GM12878 (cell line): ENCODE measurements around the gene TET1. TPM values are rescaled to one million over a fixed set of nuclear protein-coding genes. Genes with fewer than 3 reads are reported as not detected.

Experiments used
- ATAC-seq: fragments of 200-7000 bp; cut with Tn5 transposase; 3 replicates; pipeline ENCODE4 v1.9.1; 2020; ENCODE audit warnings: mild to moderate bottlenecking, moderate library complexity
- BruUV-seq: library from RNA; stranded (reverse); fragments of 400-500 nt; replicated peaks from 2 replicates; lab custom pipeline; 2021; lab: Mats Ljungman, UMichigan
- CTCF ChIA-PET: fragments of 300-600 bp; sonication (Branson Sonifier 250); formaldehyde crosslinking; extraction: SDS; loops from one replicate; lab custom pipeline; 2021; ENCODE audit warnings: inconsistent platforms; lab: Yijun Ruan, JAX
- POLR2A ChIA-PET: fragments of 350-600 bp; formaldehyde crosslinking; extraction: SDS; loops from one replicate; lab custom pipeline; 2021; ENCODE audit warnings: inconsistent platforms; lab: Charles Lee
- RAD21 ChIA-PET: fragments of 300-600 bp; sonication (Branson Sonifier 250); formaldehyde crosslinking; loops from one replicate; lab custom pipeline; 2023; ENCODE audit warnings: antibody characterized with exemption; ENCODE audit not compliant: unreplicated experiment; lab: Charles Lee
- SMC1A ChIA-PET: fragments of 300-600 bp; sonication (Branson Sonifier 250); formaldehyde crosslinking; loops from one replicate; lab custom pipeline; 2023; ENCODE audit not compliant: unreplicated experiment, uncharacterized antibody; lab: Charles Lee
- DNase-seq: peaks from one replicate; pipeline ENCODE4 v3.0.0-alpha.2; 2011; ENCODE audit warnings: low read depth, low spot score
- FAIRE-seq: peaks from 3 replicates; lab custom pipeline; 2011; peaks lifted over from hg19 to GRCh38; lab: Jason Lieb, UNC
- H2AFZ ChIP-seq: 2 replicates; pipeline ENCODE4 v1.6.0; 2011; ENCODE audit warnings: low read depth, low read length, control low read depth; ENCODE audit not compliant: control insufficient read depth
- H3K27ac ChIP-seq: 2 replicates; pipeline ENCODE4 v1.5.1; 2011; ENCODE audit warnings: control low read depth; ENCODE audit not compliant: control insufficient read depth, insufficient read depth
- H3K27me3 ChIP-seq, 2 experiments: replicated peaks in 1 of 2; 2 replicates each; pipeline versions ENCODE4 v1.6.0 to v1.6.1; 2011; ENCODE audit warnings: low read length in 1 of 2; ENCODE audit not compliant: control insufficient read depth in 2 of 2, insufficient read depth in 2 of 2
- H3K36me3 ChIP-seq, 2 experiments: 2 replicates each; pipeline ENCODE4 v1.5.1; 2011; ENCODE audit warnings: low read length in 1 of 2; ENCODE audit not compliant: control insufficient read depth in 2 of 2, insufficient read depth in 2 of 2
- H3K4me1 ChIP-seq: 2 replicates; pipeline ENCODE4 v1.6.1; 2011; ENCODE audit warnings: mild to moderate bottlenecking, low read length, moderate library complexity, mixed read lengths; ENCODE audit not compliant: control insufficient read depth, insufficient read depth
- H3K4me2 ChIP-seq: 2 replicates; pipeline ENCODE4 v1.6.0; 2011; ENCODE audit warnings: control low read depth; ENCODE audit not compliant: control insufficient read depth, insufficient read depth
- H3K4me3 ChIP-seq: fragments of 200-600 bp; sonication (generic); 2 replicates; pipeline ENCODE4 v1.5.1; 2016
- H3K79me2 ChIP-seq: 2 replicates; pipeline ENCODE4 v1.6.0; 2011; ENCODE audit warnings: low read length; ENCODE audit not compliant: control insufficient read depth, insufficient read depth
- H3K9ac ChIP-seq: 2 replicates; pipeline ENCODE4 v1.8.0; 2011; ENCODE audit warnings: low read length, control low read depth, mixed read lengths; ENCODE audit not compliant: control insufficient read depth, insufficient read depth
- H3K9me3 ChIP-seq: replicated peaks from 3 replicates; pipeline ENCODE4 v1.5.1; 2011; ENCODE audit warnings: mild to moderate bottlenecking, low read length; ENCODE audit not compliant: control insufficient read depth, insufficient read depth
- H4K20me1 ChIP-seq: 2 replicates; pipeline ENCODE4 v1.6.0; 2011; ENCODE audit not compliant: control insufficient read depth, insufficient read depth
- CEBPZ ChIP-seq: fragments of 150-350 bp; IDR thresholded peaks from 2 replicates; pipeline ENCODE4 v1.6.1; 2016; ENCODE audit warnings: low read depth, low read length
- EED ChIP-seq: sonication (generic); IDR thresholded peaks from 2 replicates; pipeline ENCODE4 v1.6.1; 2016; ENCODE audit warnings: antibody characterized with exemption, low read depth
- ESRRA ChIP-seq: IDR thresholded peaks from 2 replicates; pipeline ENCODE4 v1.6.1; 2012; ENCODE audit warnings: mild to moderate bottlenecking, low read length, improper control_type of control experiment
- HDAC2 ChIP-seq: fragments of 200-600 bp; sonication (generic); IDR thresholded peaks from 2 replicates; pipeline ENCODE4 v1.6.1; 2017
- NBN ChIP-seq: fragments of 450-650 bp; IDR thresholded peaks from 2 replicates; pipeline ENCODE4 v1.6.1; 2016
- NKRF ChIP-seq: fragments of 450-650 bp; conservative IDR thresholded peaks from 2 replicates; pipeline ENCODE4 v1.6.1; 2017; ENCODE audit warnings: mild to moderate bottlenecking, moderate library complexity
- NR2C1 ChIP-seq: fragments of 450-650 bp; IDR thresholded peaks from 2 replicates; pipeline ENCODE4 v1.6.1; 2017; ENCODE audit warnings: antibody characterized with exemption, mild to moderate bottlenecking, moderate library complexity
- NR2F1 ChIP-seq: fragments of 450-650 bp; conservative IDR thresholded peaks from 2 replicates; pipeline ENCODE4 v1.6.1; 2017; ENCODE audit warnings: mild to moderate bottlenecking
- PAX5 ChIP-seq: IDR thresholded peaks from 2 replicates; pipeline ENCODE4 v1.6.1; 2011; ENCODE audit warnings: low read depth, low read length, borderline replicate concordance
- SIN3A ChIP-seq: IDR thresholded peaks from 2 replicates; pipeline ENCODE4 v1.6.1; 2012; ENCODE audit warnings: low read depth, low read length, improper control_type of control experiment
- STAT1 ChIP-seq: fragments of 450-650 bp; conservative IDR thresholded peaks from 2 replicates; pipeline ENCODE4 v1.6.1; 2014; ENCODE audit warnings: antibody characterized with exemption, mild to moderate bottlenecking
- TAF1 ChIP-seq: IDR thresholded peaks from 2 replicates; pipeline ENCODE4 v1.6.1; 2011; ENCODE audit warnings: mild to moderate bottlenecking, low read depth, low read length, borderline replicate concordance
- ZBTB11 ChIP-seq: fragments of 450-650 bp; formaldehyde crosslinking; IDR thresholded peaks from 2 replicates; pipeline ENCODE4 v1.5.0; 2022; ENCODE audit warnings: mild to moderate bottlenecking, missing genetic modification characterization
- ZNF217 ChIP-seq: fragments of 450-650 bp; IDR thresholded peaks from 2 replicates; pipeline ENCODE4 v1.6.1; 2017; ENCODE audit warnings: antibody characterized with exemption, mild to moderate bottlenecking
- ZNF24 ChIP-seq: fragments of 450-650 bp; IDR thresholded peaks from 2 replicates; pipeline ENCODE4 v1.6.1; 2017; ENCODE audit warnings: antibody characterized with exemption, mild to moderate bottlenecking
- ZNF622 ChIP-seq: fragments of 450-650 bp; IDR thresholded peaks from 2 replicates; pipeline ENCODE4 v1.6.1; 2017; ENCODE audit warnings: mild to moderate bottlenecking, inconsistent platforms
- WGBS: methylation state at CpG from one replicate; pipeline ENCODE4 v1.1.6; 2016; ENCODE audit warnings: low lambda C conversion rate; ENCODE audit not compliant: insufficient replicate concordance, insufficient coverage; ENCODE audit errors: missing lambda C conversion rate; 5-methylcytosine and 5-hydroxymethylcytosine counted together
- in situ Hi-C: fragments of 300-500 bp; cut with MboI; formaldehyde crosslinking; loops from 9 replicates; pipeline ENCODE4 v1.14.3; 2018; ENCODE audit warnings: mixed read lengths
- intact Hi-C: fragments of 100-400 bp; cut with micrococcal nuclease; formaldehyde crosslinking; loops from one replicate; pipeline ENCODE4 v1.14.2; 2022; ENCODE audit not compliant: unreplicated experiment
- polyA plus RNA-seq, 11 experiments: library from polyadenylated mRNA; depleted of rRNA in 4 of 11; unstranded in 6 of 11; stranded (reverse) in 5 of 11; fragments of >200 nt; fragmentation: Nextera tagmentation in 4 of 11; fragmentation: Illumina TruSeq in 1 of 11; extraction: Ambion mirVana in 4 of 11; extraction: Trizol in 1 of 11; gene quantifications; 1 replicate in 1 of 11; 2 replicates in 10 of 11; pipeline versions ENCODE4 v1.2.1 to v1.2.3, GENCODE V29; 2011 to 2016; ENCODE audit warnings: inconsistent platforms in 2 of 11, missing spikeins in 2 of 11, low read depth in 1 of 11
- total RNA-seq, 4 experiments: library from RNA; depleted of rRNA in 3 of 4; stranded (reverse); fragments of >200 nt in 3 of 4; fragmentation: Illumina TruSeq in 1 of 4; extraction: Trizol in 1 of 4; gene quantifications; 2 replicates each; pipeline versions ENCODE4 v1.2.1 to v1.2.3, GENCODE V29; 2013 to 2021

The TET1 gene
- total and polyA plus RNA-seq, 10 of the 15 experiments (the other 5 are each of a cell fraction or from before 2014, with no cell fraction given): 0.22 to 1.4 (median 0.60) TPM

- no peak for TF ChIP-seq ZBTB11 (CRISPR knock-in tag)
- no peak for TF ChIP-seq NR2F1
- no peak for TF ChIP-seq NBN
- TF ChIP-seq NKRF: no peak
- no peak for TF ChIP-seq TAF1
These were observed 167.0 kb downstream of the TET1 start (continued) for GRCh38 chr10:68727146-68727545.

- ATAC-seq: no peak
- RAD21 ChIA-PET: no interaction called here
- Histone ChIP-seq H3K9me3 (no peaks in the 10 kb centered on the region), H4K20me1 (no peaks in the 10 kb centered on the region)
- TF ChIP-seq ZNF622 (no peak), EED (no peak), PAX5 (no peak), HDAC2 (no peak), STAT1 (no peak), CEBPZ (no peak), ESRRA (no peak), SIN3A (no peak), ZNF24 (no peak), ZNF217 (no peak), NR2C1 (no peak)
- TF ChIP-seq, all 136 proteins: peak for 0
- WGBS: 97% methylated on average over 8 of the region's 8 CpGs
- ChIA-PET SMC1A (interaction anchor here (0.9 kb wide), 1 partner anchor 8 kb away, joined by 3 read pairs; no protein-coding TSS in a partner anchor), CTCF (interaction anchor here (0.6 kb wide), 1 partner anchor 32 kb away, joined by 3 read pairs; no protein-coding TSS in a partner anchor), POLR2A (no interaction called here)
- Histone ChIP-seq H3K9ac (no peak overlapping the region), H2AFZ (no peak overlapping the region), H3K4me2 (no peak overlapping the region), H3K27ac (no peak overlapping the region), H3K27me3 (no peaks in the 10 kb centered on the region), H3K4me3 (no peak overlapping the region), H3K79me2 (peaks cover 3% of the 10 kb centered on the region), H3K36me3 (peaks cover 5 to 27% of the 10 kb centered on the region in 2 experiments), H3K4me1 (no peaks in the 10 kb centered on the region)
- in situ Hi-C loops: no loop called here
- FAIRE-seq (no peak), DNase-seq (no peak)
- no TSS peak for BruUV-seq
- intact Hi-C loops: no loop called here
These were observed 172.5 kb downstream of the TET1 start for GRCh38 chr10:68732651-68733050.
